K562 (cell line): ENCODE data around the gene MFSD6. TPM values are rescaled to one million over a fixed set of nuclear protein-coding genes. Genes with fewer than 3 reads are reported as not detected.

Experiments used
- ATAC-seq: fragments of 200-7000 bp; cut with Tn5 transposase; 3 replicates; pipeline ENCODE4 v1.9.1; 2020; ENCODE audit warnings: moderate library complexity
- BruUV-seq: library from RNA; stranded (reverse); fragments of 400-500 nt; replicated peaks from 2 replicates; lab custom pipeline; 2021; lab: Mats Ljungman, UMichigan
- CTCF ChIA-PET: fragments of 300-600 bp; formaldehyde crosslinking; extraction: SDS; loops from one replicate; lab custom pipeline; 2021; ENCODE audit warnings: low intra/inter-chr PET ratio; lab: Yijun Ruan, JAX
- POLR2A ChIA-PET: fragments of 300-600, 350-650 bp; sonication (Branson Sonifier 250); formaldehyde crosslinking; extraction: SDS; loops from one replicate; lab custom pipeline; 2021; ENCODE audit warnings: antibody characterized with exemption, inconsistent platforms; lab: Yijun Ruan, JAX
- DNase-seq, 4 experiments: peaks; one replicate each; pipeline versions ENCODE4 v3.0.0 to v3.0.0-alpha.2; 2011 to 2018; ENCODE audit warnings: low spot score in 3 of 4, mixed read lengths in 3 of 4; ENCODE audit errors: extremely low read depth in 1 of 4
- FAIRE-seq: peaks from 2 replicates; lab custom pipeline; 2011; peaks lifted over from hg19 to GRCh38; lab: Jason Lieb, UNC
- H2AFZ ChIP-seq: 2 replicates; pipeline ENCODE4 v1.6.0; 2011; ENCODE audit warnings: low read depth, low read length, control low read depth, inconsistent platforms
- H3K27ac ChIP-seq: fragments of 200-600 bp; 3 replicates; pipeline ENCODE4 v1.8.0; 2011; ENCODE audit warnings: low read depth, mild to moderate bottlenecking, control low read depth, inconsistent platforms, low read length, moderate library complexity, mixed read lengths; ENCODE audit errors: extremely low read depth
- H3K27me3 ChIP-seq, 2 experiments: fragments of 300-600 bp in 1 of 2; 2 replicates in 1 of 2; 3 replicates in 1 of 2; pipeline versions ENCODE4 v1.6.0 to v1.8.0; 2011; ENCODE audit warnings: inconsistent platforms in 2 of 2, low read length in 2 of 2, mild to moderate bottlenecking in 1 of 2, mixed read lengths in 1 of 2, moderate library complexity in 1 of 2; ENCODE audit not compliant: control insufficient read depth in 2 of 2, insufficient read depth in 2 of 2
- H3K36me3 ChIP-seq: fragments of 300-600 bp; 3 replicates; pipeline ENCODE4 v1.8.0; 2011; ENCODE audit warnings: mild to moderate bottlenecking, low read length, inconsistent platforms; ENCODE audit not compliant: control insufficient read depth, insufficient read depth
- H3K4me1 ChIP-seq, 2 experiments: fragments of 200-600 bp in 1 of 2; replicated peaks in 1 of 2; 2 replicates in 1 of 2; 3 replicates in 1 of 2; pipeline versions ENCODE4 v1.5.1 to v1.8.0; 2011; ENCODE audit warnings: inconsistent platforms in 2 of 2, low read length in 2 of 2, mild to moderate bottlenecking in 1 of 2, mixed read lengths in 1 of 2, moderate library complexity in 1 of 2; ENCODE audit not compliant: control insufficient read depth in 2 of 2, insufficient read depth in 2 of 2
- H3K4me2 ChIP-seq: 2 replicates; pipeline ENCODE4 v1.6.1; 2011; ENCODE audit warnings: low read length, control low read depth, inconsistent platforms, mixed read lengths; ENCODE audit not compliant: insufficient read depth
- H3K4me3 ChIP-seq: fragments of 200-600 bp; sonication (generic), shearing (Covaris generic); 2 replicates; pipeline ENCODE4 v1.5.1; 2016; ENCODE audit warnings: control low read depth, inconsistent platforms
- H3K79me2 ChIP-seq: fragments of 200-600 bp; 3 replicates; pipeline ENCODE4 v1.8.0; 2011; ENCODE audit warnings: low read length, inconsistent platforms; ENCODE audit not compliant: control insufficient read depth, insufficient read depth
- H3K9ac ChIP-seq, 2 experiments: 2 replicates each; pipeline versions ENCODE4 v1.6.0 to v1.6.1; 2011; ENCODE audit warnings: low read depth in 2 of 2, low read length in 2 of 2, control low read depth in 1 of 2, inconsistent platforms in 1 of 2, mild to moderate bottlenecking in 1 of 2, mixed read lengths in 1 of 2; ENCODE audit not compliant: insufficient read depth in 1 of 2
- H3K9me1 ChIP-seq: one replicate; pipeline ENCODE4 v1.6.0; 2011; ENCODE audit warnings: inconsistent platforms, mild to moderate bottlenecking, low read length, moderate library complexity; ENCODE audit not compliant: control insufficient read depth, insufficient read depth
- H3K9me3 ChIP-seq: replicated peaks from 2 replicates; pipeline ENCODE4 v1.5.1; 2011; ENCODE audit warnings: low read depth, low read length, inconsistent platforms; ENCODE audit not compliant: control insufficient read depth, insufficient read depth
- H4K20me1 ChIP-seq: replicated peaks from 2 replicates; pipeline ENCODE4 v1.6.1; 2011; ENCODE audit warnings: low read length, inconsistent platforms, mixed read lengths; ENCODE audit not compliant: control insufficient read depth, insufficient read depth
- BCOR ChIP-seq: fragments of 450-650 bp; IDR thresholded peaks from 2 replicates; pipeline ENCODE4 v1.6.1; 2016
- CTBP1 ChIP-seq: fragments of 450-650 bp; IDR thresholded peaks from 2 replicates; pipeline ENCODE4 v1.6.1; 2016; ENCODE audit warnings: borderline replicate concordance
- ETV6 ChIP-seq, 3 experiments: fragments of 150-350 bp in 1 of 3; sonication (generic) in 1 of 3; formaldehyde crosslinking in 1 of 3; IDR thresholded peaks; 2 replicates each; pipeline versions ENCODE4 v1.6.1 to v1.8.0; 2014 to 2022; ENCODE audit warnings: borderline replicate concordance in 2 of 3, low read depth in 2 of 3, antibody characterized with exemption in 1 of 3, low read length in 1 of 3, mild to moderate bottlenecking in 1 of 3, missing genetic modification reagents in 1 of 3
- FOXJ3 ChIP-seq: sonication (generic); formaldehyde crosslinking; IDR thresholded peaks from 2 replicates; pipeline ENCODE4 v1.4.0; 2020; ENCODE audit warnings: mild to moderate bottlenecking, missing genetic modification reagents
- KLF10 ChIP-seq: fragments of 250-450 bp; sonication (Bioruptor Pico); IDR thresholded peaks from 2 replicates; pipeline ENCODE4 v1.6.1; 2021; ENCODE audit warnings: matching md5 sums
- MAFK ChIP-seq: IDR thresholded peaks from 2 replicates; pipeline ENCODE4 v1.6.1; 2011; ENCODE audit warnings: low read length, improper control_type of control experiment
- PREB ChIP-seq: sonication (generic); formaldehyde crosslinking; IDR thresholded peaks from 2 replicates; pipeline ENCODE4 v1.8.1; 2023; ENCODE audit warnings: mild to moderate bottlenecking, missing genetic modification reagents
- SMARCA4 ChIP-seq: fragments of 450-650 bp; IDR thresholded peaks from 2 replicates; pipeline ENCODE4 v1.6.1; 2016
- SNIP1 ChIP-seq: fragments of 450-650 bp; IDR thresholded peaks from 2 replicates; pipeline ENCODE4 v1.7.1; 2017; ENCODE audit warnings: low read depth, mild to moderate bottlenecking
- TRIM28 ChIP-seq: fragments of 450-650 bp; IDR thresholded peaks from 2 replicates; pipeline ENCODE4 v1.6.1; 2017
- ZKSCAN8 ChIP-seq: fragments of 200-800 bp; sonication (Bioruptor generic); IDR thresholded peaks from 2 replicates; pipeline ENCODE4 v1.6.1; 2016; ENCODE audit warnings: missing genetic modification characterization, missing compliant biosample characterization
- ZNF143 ChIP-seq: sonication (generic); formaldehyde crosslinking; IDR thresholded peaks from 2 replicates; pipeline ENCODE4 v1.9.0; 2022; ENCODE audit warnings: mild to moderate bottlenecking, missing genetic modification reagents
- WGBS: fragments of 100-300 bp; shearing (Covaris generic); methylation state at CpG from one replicate; pipeline ENCODE4 v1.1.6; 2016; ENCODE audit warnings: low coverage, mixed read lengths; ENCODE audit not compliant: insufficient coverage; ENCODE audit errors: missing lambda C conversion rate; 5-methylcytosine and 5-hydroxymethylcytosine counted together
- in situ Hi-C: fragments of 300-500 bp; cut with MboI; formaldehyde crosslinking; loops from 4 replicates; pipeline ENCODE4 v1.15.0; 2018; ENCODE audit warnings: inconsistent platforms, mixed read lengths
- intact Hi-C: fragments of 100-400 bp; cut with micrococcal nuclease; formaldehyde crosslinking; loops from 2 replicates; pipeline ENCODE4 v1.14.2; 2022
- polyA plus RNA-seq, 8 experiments: library from polyadenylated mRNA; depleted of rRNA in 4 of 8; stranded (reverse) in 5 of 8; unstranded in 3 of 8; fragments of >200 nt; fragmentation: Nextera tagmentation in 2 of 8; fragmentation: Illumina TruSeq in 1 of 8; extraction: Ambion mirVana in 2 of 8; extraction: Trizol in 1 of 8; gene quantifications; 2 replicates each; pipeline versions ENCODE4 v1.2.1 to v1.2.3, GENCODE V29; 2011 to 2014; ENCODE audit warnings: inconsistent platforms in 1 of 8, missing spikeins in 1 of 8
- total RNA-seq, 7 experiments: library from RNA; depleted of rRNA in 6 of 7; stranded (reverse); fragments of >200 nt in 6 of 7; fragmentation: Illumina TruSeq in 2 of 7; extraction: Trizol in 2 of 7; gene quantifications; 2 replicates each; pipeline versions ENCODE4 v1.2.1 to v1.2.3, GENCODE V29; 2011 to 2021; ENCODE audit warnings: low replicate concordance in 1 of 7

The MFSD6 gene
- total and polyA plus RNA-seq, 9 of the 15 experiments (the other 6 are each of a cell fraction or from before 2014, with no cell fraction given) = 1.1 to 7.9 (median 4.4) TPM

- Histone ChIP-seq H2AFZ (no peak overlapping the region), H3K9me3 (no peaks in the 10 kb centered on the region), H3K79me2 (no peaks in the 10 kb centered on the region), H3K27ac (no peak overlapping the region), H3K9me1 (no peaks in the 10 kb centered on the region), H4K20me1 (no peaks in the 10 kb centered on the region), H3K36me3 (no peaks in the 10 kb centered on the region; the same call in 2 of the 3 replicates), H3K4me1 (peaks cover 0 to 8% of the 10 kb centered on the region in 2 experiments; a peak in 2 of 5 replicates), H3K9ac (no peak overlapping the region), H3K27me3 (no peaks in the 10 kb centered on the region), H3K4me2 (no peak overlapping the region), H3K4me3 (no peak overlapping the region)
- DNase-seq = no peak
- no peak for FAIRE-seq
- ChIA-PET POLR2A (interaction anchor here (1.2 to 1.4 kb wide), 3 partner anchors 8 to 18 kb away, joined by 3 to 4 read pairs (median 4); no protein-coding TSS in a partner anchor), CTCF (no interaction called here)
- intact Hi-C loops (no loop called here), in situ Hi-C loops (no loop called here)
- 45% methylated on average over 1 of the region's 1 CpG for WGBS
- no peak; the same call in 2 of the 3 replicates for ATAC-seq
- BruUV-seq = no TSS peak
- TF ChIP-seq FOXJ3 (CRISPR knock-in tag) (no peak), KLF10 (no peak), ETV6 (IDR thresholded peaks at IDR 0.05; ENCODE audit: borderline replicate concordance in 1 of 2, low read depth in 2 of 2, low read length in 1 of 2) (no peak), ETV6 (CRISPR knock-in tag; IDR thresholded peaks at IDR 0.05; ENCODE audit: borderline replicate concordance) (no peak), CTBP1 (no peak), PREB (CRISPR knock-in tag) (no peak), BCOR (no peak), SNIP1 (no peak), TRIM28 (no peak), ZKSCAN8 (no peak), SMARCA4 (no peak), MAFK (no peak), ZNF143 (CRISPR knock-in tag) (no peak)
These were observed 44.3 kb downstream of the MFSD6 start for GRCh38 chr2:190452433-190452832.
